NB4 (cell line): ENCODE data around the gene DHCR7.

Experiments
- POLR2A ChIP-seq: IDR thresholded peaks from 2 replicates; pipeline ENCODE4 v1.6.1; 2011; ENCODE audit warnings: mild to moderate bottlenecking; ENCODE audit not compliant: insufficient read length; ENCODE audit errors: extremely low read depth
- TF ChIP-seq, protein P1 (sequence below): IDR thresholded peaks from one replicate; pipeline ENCODE4 v1.5.1; 2012; ENCODE audit warnings: low read depth, low read length

DNA sequence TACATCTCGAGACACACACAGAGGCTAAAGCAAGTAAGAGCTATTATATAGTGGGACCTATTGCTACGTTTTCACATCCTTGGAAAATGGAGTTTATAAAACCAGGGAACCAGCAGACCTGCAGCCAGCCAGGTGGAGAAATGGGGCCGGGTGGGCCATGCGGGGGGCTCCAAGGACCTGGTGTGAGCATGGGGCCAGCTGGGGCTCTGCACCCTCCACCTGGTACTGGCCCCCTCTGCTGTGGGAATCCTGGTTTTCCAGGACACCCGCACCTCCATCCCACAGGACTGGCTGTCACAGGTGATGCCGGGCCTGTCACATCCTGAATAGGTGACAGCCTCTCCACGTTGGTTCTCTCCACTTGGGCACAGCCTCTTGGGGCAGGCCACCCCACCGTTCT, 11.3 kb downstream of the DHCR7 start:
- no peak for TF ChIP-seq POLR2A
- TF ChIP-seq, protein P1, sequence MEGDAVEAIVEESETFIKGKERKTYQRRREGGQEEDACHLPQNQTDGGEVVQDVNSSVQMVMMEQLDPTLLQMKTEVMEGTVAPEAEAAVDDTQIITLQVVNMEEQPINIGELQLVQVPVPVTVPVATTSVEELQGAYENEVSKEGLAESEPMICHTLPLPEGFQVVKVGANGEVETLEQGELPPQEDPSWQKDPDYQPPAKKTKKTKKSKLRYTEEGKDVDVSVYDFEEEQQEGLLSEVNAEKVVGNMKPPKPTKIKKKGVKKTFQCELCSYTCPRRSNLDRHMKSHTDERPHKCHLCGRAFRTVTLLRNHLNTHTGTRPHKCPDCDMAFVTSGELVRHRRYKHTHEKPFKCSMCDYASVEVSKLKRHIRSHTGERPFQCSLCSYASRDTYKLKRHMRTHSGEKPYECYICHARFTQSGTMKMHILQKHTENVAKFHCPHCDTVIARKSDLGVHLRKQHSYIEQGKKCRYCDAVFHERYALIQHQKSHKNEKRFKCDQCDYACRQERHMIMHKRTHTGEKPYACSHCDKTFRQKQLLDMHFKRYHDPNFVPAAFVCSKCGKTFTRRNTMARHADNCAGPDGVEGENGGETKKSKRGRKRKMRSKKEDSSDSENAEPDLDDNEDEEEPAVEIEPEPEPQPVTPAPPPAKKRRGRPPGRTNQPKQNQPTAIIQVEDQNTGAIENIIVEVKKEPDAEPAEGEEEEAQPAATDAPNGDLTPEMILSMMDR, result no peak
